ENCODE results near the gene C10orf67.

DNA sequence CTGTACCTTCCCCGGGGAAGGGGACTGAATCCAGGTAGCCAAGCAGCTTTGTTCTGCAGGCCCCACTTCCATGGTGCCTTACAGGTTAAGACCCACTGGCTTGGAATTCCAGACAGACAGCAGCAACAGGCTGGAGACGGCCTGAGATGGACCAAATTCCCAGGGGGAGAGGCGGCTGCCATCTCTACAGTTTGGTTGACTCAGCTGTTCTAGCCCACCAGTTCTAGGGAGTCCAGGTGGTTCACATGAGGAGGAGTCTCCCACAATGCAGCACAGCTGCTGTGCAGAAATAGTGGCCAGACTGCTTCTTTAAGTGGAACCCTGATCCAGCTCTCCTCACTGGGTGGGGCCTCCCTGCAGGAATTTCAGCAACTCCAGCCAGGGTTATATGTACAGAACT, 74.1 kb downstream of the C10orf67 start:
- TF ChIP-seq EP300 (IDR thresholded peaks at IDR 0.05; ENCODE audit: borderline replicate concordance) (no peak), YY1 (IDR thresholded peaks at IDR 0.05; ENCODE audit: low read depth) (no peak), TCF12 (IDR thresholded peaks at IDR 0.05; ENCODE audit: low read depth) (no peak), CEBPB (IDR thresholded peaks at IDR 0.05) (no peak)
- TF ChIP-seq, protein P1, sequence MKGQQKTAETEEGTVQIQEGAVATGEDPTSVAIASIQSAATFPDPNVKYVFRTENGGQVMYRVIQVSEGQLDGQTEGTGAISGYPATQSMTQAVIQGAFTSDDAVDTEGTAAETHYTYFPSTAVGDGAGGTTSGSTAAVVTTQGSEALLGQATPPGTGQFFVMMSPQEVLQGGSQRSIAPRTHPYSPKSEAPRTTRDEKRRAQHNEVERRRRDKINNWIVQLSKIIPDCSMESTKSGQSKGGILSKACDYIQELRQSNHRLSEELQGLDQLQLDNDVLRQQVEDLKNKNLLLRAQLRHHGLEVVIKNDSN (IDR thresholded peaks at IDR 0.05): no peak

All from Ishikawa (cell line).